ENCODE data around the gene SCCPDH.

SCCPDH gene

DNA sequence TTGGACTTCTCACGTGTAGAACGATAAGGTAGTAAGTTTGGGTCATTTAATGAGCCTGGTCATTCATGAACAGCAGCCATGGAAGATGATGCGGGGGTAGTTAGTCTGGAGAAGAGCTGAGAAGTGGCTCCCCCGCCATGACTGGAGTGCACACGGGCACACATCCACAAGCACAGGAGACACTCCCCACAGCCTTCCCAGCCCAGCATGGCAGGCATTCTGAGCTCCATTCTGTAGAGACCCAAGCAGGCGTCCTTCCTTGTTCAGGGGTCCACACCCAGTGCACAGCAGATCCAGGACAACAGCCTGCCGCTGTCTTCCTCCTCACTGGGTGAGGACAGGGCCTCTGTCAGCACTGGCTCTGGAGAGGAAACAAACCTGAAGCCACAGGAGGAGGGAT, 57.0 kb downstream of the SCCPDH start:
- TF ChIP-seq SALL2 (tag by site-specific recombination; IDR thresholded peaks at IDR 0.05; ENCODE audit: borderline replicate concordance) = no peak
- H3K27ac ChIP-seq (ENCODE audit: extremely low read depth, low read depth, low read length) = no peak overlapping the region
- POLR2A ChIA-PET = no interaction called here
- H3K36me3 ChIP-seq (ENCODE audit: control insufficient read depth in 2 of 2, insufficient read depth in 1 of 2, low read length in 2 of 2) = peaks cover 0 to 18% of the 10 kb centered on the region in 2 experiments; a peak in 1 of 3 replicates
- H3K4me1 ChIP-seq (ENCODE audit: control insufficient read depth, insufficient read depth, low read length) = no peaks in the 10 kb centered on the region
- no peaks in the 10 kb centered on the region for H3K9me3 ChIP-seq (ENCODE audit: control insufficient read depth, insufficient read depth, low read depth, low read length)
- H3K4me3 ChIP-seq (ENCODE audit: low read depth, low read length) = no peak overlapping the region
- CTCF ChIA-PET = no interaction called here

DNA sequence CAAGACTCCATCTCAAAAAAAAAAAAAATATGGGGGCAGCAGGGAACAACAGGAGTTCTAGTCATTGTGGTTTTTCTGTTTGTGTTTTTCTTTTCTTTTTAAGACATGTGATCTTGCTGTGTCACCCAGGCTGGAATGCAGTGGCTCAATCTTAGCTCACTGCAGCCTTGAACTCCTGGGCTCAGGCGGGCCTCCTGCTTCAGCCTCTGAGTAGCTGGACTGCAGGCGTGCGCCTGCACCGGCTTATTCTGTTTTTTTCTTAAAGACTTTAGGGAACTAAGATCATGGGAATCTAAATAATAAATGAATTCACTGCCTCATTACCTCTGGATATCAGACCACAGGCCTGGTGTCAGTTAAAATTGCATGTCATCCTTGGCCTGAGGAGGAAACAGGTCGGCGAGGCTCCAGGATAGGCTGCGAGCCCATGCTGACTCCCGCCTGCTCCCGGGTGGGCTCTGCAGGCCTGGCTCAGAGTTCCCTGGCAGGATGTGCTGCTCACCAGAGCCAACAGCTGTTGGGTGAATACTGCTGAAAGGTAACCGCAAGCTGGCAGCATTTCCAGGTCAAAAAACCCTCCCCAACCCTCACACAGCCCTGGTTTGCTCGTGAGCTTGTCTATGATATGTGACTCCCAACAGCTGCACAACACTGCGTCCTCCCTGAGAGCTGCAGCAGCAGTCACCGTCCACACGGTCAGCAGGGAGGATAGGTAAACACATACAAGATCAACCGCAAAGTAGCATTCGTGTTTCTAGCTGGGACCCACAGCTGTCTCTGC, 58.1 kb downstream of the SCCPDH start:
- H3K4me3 ChIP-seq (ENCODE audit: low read depth, low read length) = no peak overlapping the region
- no peak overlapping the region for H3K27ac ChIP-seq (ENCODE audit: extremely low read depth, low read depth, low read length)
- CTCF ChIA-PET = no interaction called here
- H3K36me3 ChIP-seq (ENCODE audit: control insufficient read depth in 2 of 2, insufficient read depth in 1 of 2, low read length in 2 of 2) = peaks cover 0 to 7% of the 10 kb centered on the region in 2 experiments; a peak in 1 of 3 replicates
- TF ChIP-seq KLF10 (tag by site-specific recombination; IDR thresholded peaks at IDR 0.05) (no peak), ZNF10 (tag by site-specific recombination; IDR thresholded peaks at IDR 0.05) (no peak), KLF16 (tag by site-specific recombination; IDR thresholded peaks at IDR 0.05) (no peak), ZNF350 (tag by site-specific recombination; IDR thresholded peaks at IDR 0.05) (no peak), ZBTB7A (tag by site-specific recombination; IDR thresholded peaks at IDR 0.05; ENCODE audit: low read depth) (no peak), ZNF830 (tag by site-specific recombination; IDR thresholded peaks at IDR 0.05; ENCODE audit: low read depth) (no peak), ZNF157 (tag by site-specific recombination; IDR thresholded peaks at IDR 0.05) (no peak), ZSCAN23 (tag by site-specific recombination; IDR thresholded peaks at IDR 0.05) (no peak), ZNF211 (tag by site-specific recombination; IDR thresholded peaks at IDR 0.05; ENCODE audit: low read depth) (no peak), ZSCAN30 (tag by site-specific recombination; IDR thresholded peaks at IDR 0.05) (no peak), ZNF433 (tag by site-specific recombination; IDR thresholded peaks at IDR 0.05; ENCODE audit: low read depth) (no peak), ZNF776 (tag by site-specific recombination; IDR thresholded peaks at IDR 0.05; ENCODE audit: borderline replicate concordance) (no peak), ZNF701 (tag by site-specific recombination; IDR thresholded peaks at IDR 0.05) (no peak), ZNF791 (tag by site-specific recombination; IDR thresholded peaks at IDR 0.05) (no peak)
- TF ChIP-seq, protein P1, sequence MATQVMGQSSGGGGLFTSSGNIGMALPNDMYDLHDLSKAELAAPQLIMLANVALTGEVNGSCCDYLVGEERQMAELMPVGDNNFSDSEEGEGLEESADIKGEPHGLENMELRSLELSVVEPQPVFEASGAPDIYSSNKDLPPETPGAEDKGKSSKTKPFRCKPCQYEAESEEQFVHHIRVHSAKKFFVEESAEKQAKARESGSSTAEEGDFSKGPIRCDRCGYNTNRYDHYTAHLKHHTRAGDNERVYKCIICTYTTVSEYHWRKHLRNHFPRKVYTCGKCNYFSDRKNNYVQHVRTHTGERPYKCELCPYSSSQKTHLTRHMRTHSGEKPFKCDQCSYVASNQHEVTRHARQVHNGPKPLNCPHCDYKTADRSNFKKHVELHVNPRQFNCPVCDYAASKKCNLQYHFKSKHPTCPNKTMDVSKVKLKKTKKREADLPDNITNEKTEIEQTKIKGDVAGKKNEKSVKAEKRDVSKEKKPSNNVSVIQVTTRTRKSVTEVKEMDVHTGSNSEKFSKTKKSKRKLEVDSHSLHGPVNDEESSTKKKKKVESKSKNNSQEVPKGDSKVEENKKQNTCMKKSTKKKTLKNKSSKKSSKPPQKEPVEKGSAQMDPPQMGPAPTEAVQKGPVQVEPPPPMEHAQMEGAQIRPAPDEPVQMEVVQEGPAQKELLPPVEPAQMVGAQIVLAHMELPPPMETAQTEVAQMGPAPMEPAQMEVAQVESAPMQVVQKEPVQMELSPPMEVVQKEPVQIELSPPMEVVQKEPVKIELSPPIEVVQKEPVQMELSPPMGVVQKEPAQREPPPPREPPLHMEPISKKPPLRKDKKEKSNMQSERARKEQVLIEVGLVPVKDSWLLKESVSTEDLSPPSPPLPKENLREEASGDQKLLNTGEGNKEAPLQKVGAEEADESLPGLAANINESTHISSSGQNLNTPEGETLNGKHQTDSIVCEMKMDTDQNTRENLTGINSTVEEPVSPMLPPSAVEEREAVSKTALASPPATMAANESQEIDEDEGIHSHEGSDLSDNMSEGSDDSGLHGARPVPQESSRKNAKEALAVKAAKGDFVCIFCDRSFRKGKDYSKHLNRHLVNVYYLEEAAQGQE (tag by site-specific recombination; IDR thresholded peaks at IDR 0.05) = no peak
- TF ChIP-seq, protein P2, sequence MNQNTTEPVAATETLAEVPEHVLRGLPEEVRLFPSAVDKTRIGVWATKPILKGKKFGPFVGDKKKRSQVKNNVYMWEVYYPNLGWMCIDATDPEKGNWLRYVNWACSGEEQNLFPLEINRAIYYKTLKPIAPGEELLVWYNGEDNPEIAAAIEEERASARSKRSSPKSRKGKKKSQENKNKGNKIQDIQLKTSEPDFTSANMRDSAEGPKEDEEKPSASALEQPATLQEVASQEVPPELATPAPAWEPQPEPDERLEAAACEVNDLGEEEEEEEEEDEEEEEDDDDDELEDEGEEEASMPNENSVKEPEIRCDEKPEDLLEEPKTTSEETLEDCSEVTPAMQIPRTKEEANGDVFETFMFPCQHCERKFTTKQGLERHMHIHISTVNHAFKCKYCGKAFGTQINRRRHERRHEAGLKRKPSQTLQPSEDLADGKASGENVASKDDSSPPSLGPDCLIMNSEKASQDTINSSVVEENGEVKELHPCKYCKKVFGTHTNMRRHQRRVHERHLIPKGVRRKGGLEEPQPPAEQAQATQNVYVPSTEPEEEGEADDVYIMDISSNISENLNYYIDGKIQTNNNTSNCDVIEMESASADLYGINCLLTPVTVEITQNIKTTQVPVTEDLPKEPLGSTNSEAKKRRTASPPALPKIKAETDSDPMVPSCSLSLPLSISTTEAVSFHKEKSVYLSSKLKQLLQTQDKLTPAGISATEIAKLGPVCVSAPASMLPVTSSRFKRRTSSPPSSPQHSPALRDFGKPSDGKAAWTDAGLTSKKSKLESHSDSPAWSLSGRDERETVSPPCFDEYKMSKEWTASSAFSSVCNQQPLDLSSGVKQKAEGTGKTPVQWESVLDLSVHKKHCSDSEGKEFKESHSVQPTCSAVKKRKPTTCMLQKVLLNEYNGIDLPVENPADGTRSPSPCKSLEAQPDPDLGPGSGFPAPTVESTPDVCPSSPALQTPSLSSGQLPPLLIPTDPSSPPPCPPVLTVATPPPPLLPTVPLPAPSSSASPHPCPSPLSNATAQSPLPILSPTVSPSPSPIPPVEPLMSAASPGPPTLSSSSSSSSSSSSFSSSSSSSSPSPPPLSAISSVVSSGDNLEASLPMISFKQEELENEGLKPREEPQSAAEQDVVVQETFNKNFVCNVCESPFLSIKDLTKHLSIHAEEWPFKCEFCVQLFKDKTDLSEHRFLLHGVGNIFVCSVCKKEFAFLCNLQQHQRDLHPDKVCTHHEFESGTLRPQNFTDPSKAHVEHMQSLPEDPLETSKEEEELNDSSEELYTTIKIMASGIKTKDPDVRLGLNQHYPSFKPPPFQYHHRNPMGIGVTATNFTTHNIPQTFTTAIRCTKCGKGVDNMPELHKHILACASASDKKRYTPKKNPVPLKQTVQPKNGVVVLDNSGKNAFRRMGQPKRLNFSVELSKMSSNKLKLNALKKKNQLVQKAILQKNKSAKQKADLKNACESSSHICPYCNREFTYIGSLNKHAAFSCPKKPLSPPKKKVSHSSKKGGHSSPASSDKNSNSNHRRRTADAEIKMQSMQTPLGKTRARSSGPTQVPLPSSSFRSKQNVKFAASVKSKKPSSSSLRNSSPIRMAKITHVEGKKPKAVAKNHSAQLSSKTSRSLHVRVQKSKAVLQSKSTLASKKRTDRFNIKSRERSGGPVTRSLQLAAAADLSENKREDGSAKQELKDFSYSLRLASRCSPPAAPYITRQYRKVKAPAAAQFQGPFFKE (tag by site-specific recombination; IDR thresholded peaks at IDR 0.05; ENCODE audit: borderline replicate concordance) = no peak
- TF ChIP-seq, protein P3, sequence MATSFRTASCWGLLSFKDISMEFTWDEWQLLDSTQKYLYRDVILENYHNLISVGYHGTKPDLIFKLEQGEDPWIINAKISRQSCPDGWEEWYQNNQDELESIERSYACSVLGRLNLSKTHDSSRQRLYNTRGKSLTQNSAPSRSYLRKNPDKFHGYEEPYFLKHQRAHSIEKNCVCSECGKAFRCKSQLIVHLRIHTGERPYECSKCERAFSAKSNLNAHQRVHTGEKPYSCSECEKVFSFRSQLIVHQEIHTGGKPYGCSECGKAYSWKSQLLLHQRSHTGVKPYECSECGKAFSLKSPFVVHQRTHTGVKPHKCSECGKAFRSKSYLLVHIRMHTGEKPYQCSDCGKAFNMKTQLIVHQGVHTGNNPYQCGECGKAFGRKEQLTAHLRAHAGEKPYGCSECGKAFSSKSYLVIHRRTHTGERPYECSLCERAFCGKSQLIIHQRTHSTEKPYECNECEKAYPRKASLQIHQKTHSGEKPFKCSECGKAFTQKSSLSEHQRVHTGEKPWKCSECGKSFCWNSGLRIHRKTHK (tag by site-specific recombination; IDR thresholded peaks at IDR 0.05) = no peak
- POLR2A ChIA-PET = no interaction called here
- no peaks in the 10 kb centered on the region for H3K4me1 ChIP-seq (ENCODE audit: control insufficient read depth, insufficient read depth, low read length)
- H3K9me3 ChIP-seq (ENCODE audit: control insufficient read depth, insufficient read depth, low read depth, low read length) = no peaks in the 10 kb centered on the region

Data from HEK293 (cell line).